ENCODE results near the gene VTN.
A peak's percentile ranks its signal among the peaks of the same experiment; 100 is the strongest.

VTN gene

GRCh38 chr17:28407130-28407973, 37.2 kb upstream of the VTN start:
- DNase-seq (ENCODE audit: low read depth in 2 of 2): no peak
- TF ChIP-seq CTCF (IDR thresholded peaks at IDR 0.05; ENCODE audit: low read depth, low read length): no peak
- no peak overlapping the region for H3K4me3 ChIP-seq (replicated peaks in 1 of 2; ENCODE audit: low read depth in 2 of 2, low read length in 2 of 2)

- DNase-seq (ENCODE audit: low read depth in 2 of 2): no peak
- peak overlapping the region; percentile 59 to 66 for H3K4me3 ChIP-seq (replicated peaks in 1 of 2; ENCODE audit: low read depth in 2 of 2, low read length in 2 of 2)
- no peak for TF ChIP-seq CTCF (IDR thresholded peaks at IDR 0.05; ENCODE audit: low read depth, low read length)
Measured at GRCh38 chr17:28406473-28406814, 36.3 kb upstream of the VTN start.

GRCh38 chr17:28405632-28406472, 35.7 kb upstream of the VTN start, which contains the start of gene SLC46A1:
Gene SLC46A1, minus strand, starts transcription at chr17:28406212. Its CDS starts 98 bp downstream, at chr17:28406114.
- DNase-seq (ENCODE audit: low read depth in 2 of 2): peak; percentile 10 to 18

GRCh38 chr17:28404812-28405570, 34.9 kb upstream of the VTN start:
- TF ChIP-seq CTCF (IDR thresholded peaks at IDR 0.05; ENCODE audit: low read depth, low read length): no peak
- H3K4me3 ChIP-seq (replicated peaks in 1 of 2; ENCODE audit: low read depth in 2 of 2, low read length in 2 of 2): peak overlapping the region; percentile 59 to 66
- peak in 1 of 2 donors; percentile 4 for DNase-seq (ENCODE audit: low read depth in 2 of 2)

More at GRCh38 chr17:28405632-28406472, 35.7 kb upstream of the VTN start, which contains the start of gene SLC46A1:
- peak within 1 kb of the TSS; percentile 59 to 66 for H3K4me3 ChIP-seq (replicated peaks in 1 of 2; ENCODE audit: low read depth in 2 of 2, low read length in 2 of 2)
- TF ChIP-seq CTCF (IDR thresholded peaks at IDR 0.05; ENCODE audit: low read depth, low read length): no peak

GRCh38 chr17:28404461-28404811, 34.3 kb upstream of the VTN start:
- no peak overlapping the region for H3K4me3 ChIP-seq (replicated peaks in 1 of 2; ENCODE audit: low read depth in 2 of 2, low read length in 2 of 2)
- no peak for DNase-seq (ENCODE audit: low read depth in 2 of 2)
- TF ChIP-seq CTCF (IDR thresholded peaks at IDR 0.05; ENCODE audit: low read depth, low read length): no peak

- H3K4me3 ChIP-seq (replicated peaks in 1 of 2; ENCODE audit: low read depth in 2 of 2, low read length in 2 of 2): no peak overlapping the region
- no peak for TF ChIP-seq CTCF (IDR thresholded peaks at IDR 0.05; ENCODE audit: low read depth, low read length)
- DNase-seq (ENCODE audit: low read depth in 2 of 2): no peak
Measured at GRCh38 chr17:28404007-28404406, 33.9 kb upstream of the VTN start.

Data from cardiac fibroblast (primary cell).